ENCODE results near the gene ARPC4.

DNA sequence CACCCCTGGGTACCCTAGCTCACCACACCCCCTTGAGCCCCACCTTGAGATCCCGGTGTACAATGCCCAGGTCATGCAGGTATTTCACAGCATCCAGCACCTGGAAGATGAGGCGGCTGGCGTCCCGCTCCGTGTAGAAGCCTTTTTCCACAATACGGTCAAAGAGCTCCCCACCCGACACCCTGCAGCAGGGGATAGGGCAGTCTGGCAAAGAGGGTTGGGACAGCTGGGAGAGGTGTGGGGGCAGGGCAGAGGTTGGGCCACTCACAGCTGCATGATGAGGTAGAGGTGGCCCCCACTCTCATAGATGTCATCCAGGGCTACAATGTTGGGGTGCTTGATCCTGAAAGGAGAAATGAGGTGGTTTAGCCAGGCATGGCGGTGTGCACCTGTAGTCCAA lies 30.0 kb upstream of the ARPC4 start:
- TF ChIP-seq, protein P1, sequence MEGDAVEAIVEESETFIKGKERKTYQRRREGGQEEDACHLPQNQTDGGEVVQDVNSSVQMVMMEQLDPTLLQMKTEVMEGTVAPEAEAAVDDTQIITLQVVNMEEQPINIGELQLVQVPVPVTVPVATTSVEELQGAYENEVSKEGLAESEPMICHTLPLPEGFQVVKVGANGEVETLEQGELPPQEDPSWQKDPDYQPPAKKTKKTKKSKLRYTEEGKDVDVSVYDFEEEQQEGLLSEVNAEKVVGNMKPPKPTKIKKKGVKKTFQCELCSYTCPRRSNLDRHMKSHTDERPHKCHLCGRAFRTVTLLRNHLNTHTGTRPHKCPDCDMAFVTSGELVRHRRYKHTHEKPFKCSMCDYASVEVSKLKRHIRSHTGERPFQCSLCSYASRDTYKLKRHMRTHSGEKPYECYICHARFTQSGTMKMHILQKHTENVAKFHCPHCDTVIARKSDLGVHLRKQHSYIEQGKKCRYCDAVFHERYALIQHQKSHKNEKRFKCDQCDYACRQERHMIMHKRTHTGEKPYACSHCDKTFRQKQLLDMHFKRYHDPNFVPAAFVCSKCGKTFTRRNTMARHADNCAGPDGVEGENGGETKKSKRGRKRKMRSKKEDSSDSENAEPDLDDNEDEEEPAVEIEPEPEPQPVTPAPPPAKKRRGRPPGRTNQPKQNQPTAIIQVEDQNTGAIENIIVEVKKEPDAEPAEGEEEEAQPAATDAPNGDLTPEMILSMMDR (IDR thresholded peaks at IDR 0.05), result no peak
- TF ChIP-seq CEBPB (IDR thresholded peaks at IDR 0.05) (no peak), RCOR1 (IDR thresholded peaks at IDR 0.05; ENCODE audit: low read depth, low read length) (no peak), ZSCAN20 (CRISPR knock-in tag; IDR thresholded peaks at IDR 0.05) (no peak), POLR2A (IDR thresholded peaks at IDR 0.05; ENCODE audit: low read length) (no peak), EP300 (IDR thresholded peaks at IDR 0.05) (no peak), ZNF302 (CRISPR knock-in tag; IDR thresholded peaks at IDR 0.05) (no peak), HOXA7 (CRISPR knock-in tag; IDR thresholded peaks at IDR 0.05) (no peak)
- TF ChIP-seq, protein P2, sequence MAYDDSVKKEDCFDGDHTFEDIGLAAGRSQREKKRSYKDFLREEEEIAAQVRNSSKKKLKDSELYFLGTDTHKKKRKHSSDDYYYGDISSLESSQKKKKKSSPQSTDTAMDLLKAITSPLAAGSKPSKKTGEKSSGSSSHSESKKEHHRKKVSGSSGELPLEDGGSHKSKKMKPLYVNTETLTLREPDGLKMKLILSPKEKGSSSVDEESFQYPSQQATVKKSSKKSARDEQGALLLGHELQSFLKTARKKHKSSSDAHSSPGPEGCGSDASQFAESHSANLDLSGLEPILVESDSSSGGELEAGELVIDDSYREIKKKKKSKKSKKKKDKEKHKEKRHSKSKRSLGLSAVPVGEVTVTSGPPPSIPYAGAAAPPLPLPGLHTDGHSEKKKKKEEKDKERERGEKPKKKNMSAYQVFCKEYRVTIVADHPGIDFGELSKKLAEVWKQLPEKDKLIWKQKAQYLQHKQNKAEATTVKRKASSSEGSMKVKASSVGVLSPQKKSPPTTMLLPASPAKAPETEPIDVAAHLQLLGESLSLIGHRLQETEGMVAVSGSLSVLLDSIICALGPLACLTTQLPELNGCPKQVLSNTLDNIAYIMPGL (CRISPR knock-in tag; IDR thresholded peaks at IDR 0.05; ENCODE audit: borderline replicate concordance), result no peak

All from A549 (cell line).